ENCODE results near the gene PRF1. TPM values are rescaled to one million over a fixed set of nuclear protein-coding genes. Genes with fewer than 3 reads are reported as not detected.

The PRF1 gene
- total and polyA plus RNA-seq, 2 donors from 2014 or later: 1.4 to 8.8 TPM

- FAIRE-seq (no peak), DNase-seq (peak in 2 of 5 donors; percentile 30 to 56)
- Histone ChIP-seq H3K36me3 (ENCODE audit: control insufficient read depth in 2 of 3, insufficient read depth in 3 of 3, low read length in 3 of 3) (no peaks in the 10 kb centered on the region), H3K4me3 (ENCODE audit: low read length in 3 of 3) (no peak overlapping the region), H3K9me3 (ENCODE audit: control insufficient read depth in 2 of 3, insufficient read depth in 1 of 3, low read length in 3 of 3) (no peaks in the 10 kb centered on the region), H3K27ac (ENCODE audit: low read depth in 2 of 2, low read length in 2 of 2) (no peak overlapping the region), H3K4me1 (ENCODE audit: control insufficient read depth in 2 of 3, insufficient read depth in 2 of 3, low read depth in 1 of 3, low read length in 3 of 3) (no peaks in the 10 kb centered on the region), H3K9ac (ENCODE audit: low read length in 3 of 3) (no peak overlapping the region), H3K27me3 (ENCODE audit: control insufficient read depth, insufficient read depth, low read length) (no peaks in the 10 kb centered on the region)
- no peak for TF ChIP-seq CTCF (IDR thresholded peaks at IDR 0.05; ENCODE audit: borderline replicate concordance, extremely low read depth, insufficient read depth)
- intact Hi-C loops (cut with DNase I): loop anchor here (10.0 kb wide), 1 partner anchor 309 kb away; no protein-coding TSS in a partner anchor
These were observed 36.7 kb downstream of the PRF1 start for GRCh38 chr10:70565556-70566514.

- peak in 2 of 5 donors; percentile 30 to 46 for DNase-seq
These were observed 37.6 kb downstream of the PRF1 start for GRCh38 chr10:70564901-70565351.

GRCh38 chr10:70564113-70564725 is 38.3 kb downstream of the PRF1 start:
- no peak overlapping the region for H3K9ac ChIP-seq (ENCODE audit: low read length in 3 of 3)
- no peaks in the 10 kb centered on the region for H3K4me1 ChIP-seq (ENCODE audit: control insufficient read depth in 2 of 3, insufficient read depth in 2 of 3, low read depth in 1 of 3, low read length in 3 of 3)
- DNase-seq (peak in 2 of 5 donors; percentile 31 to 68), FAIRE-seq (no peak)
- no peaks in the 10 kb centered on the region for H3K9me3 ChIP-seq (ENCODE audit: control insufficient read depth in 2 of 3, insufficient read depth in 1 of 3, low read length in 3 of 3)
- H3K27ac ChIP-seq (ENCODE audit: low read depth in 2 of 2, low read length in 2 of 2): no peak overlapping the region
- intact Hi-C loops (cut with DNase I): loop anchor here (10.0 kb wide), 1 partner anchor 311 kb away; no protein-coding TSS in a partner anchor
- H3K27me3 ChIP-seq (ENCODE audit: control insufficient read depth, insufficient read depth, low read length): no peaks in the 10 kb centered on the region
- H3K36me3 ChIP-seq (ENCODE audit: control insufficient read depth in 2 of 3, insufficient read depth in 3 of 3, low read length in 3 of 3): no peaks in the 10 kb centered on the region
- H3K4me3 ChIP-seq (ENCODE audit: low read length in 3 of 3): no peak overlapping the region
- TF ChIP-seq CTCF (IDR thresholded peaks at IDR 0.05; ENCODE audit: borderline replicate concordance, extremely low read depth, insufficient read depth): no peak

More at GRCh38 chr10:70564901-70565351, 37.6 kb downstream of the PRF1 start:
- Histone ChIP-seq H3K36me3 (ENCODE audit: control insufficient read depth in 2 of 3, insufficient read depth in 3 of 3, low read length in 3 of 3) (no peaks in the 10 kb centered on the region), H3K4me1 (ENCODE audit: control insufficient read depth in 2 of 3, insufficient read depth in 2 of 3, low read depth in 1 of 3, low read length in 3 of 3) (no peaks in the 10 kb centered on the region), H3K9ac (ENCODE audit: low read length in 3 of 3) (no peak overlapping the region), H3K4me3 (ENCODE audit: low read length in 3 of 3) (no peak overlapping the region), H3K9me3 (ENCODE audit: control insufficient read depth in 2 of 3, insufficient read depth in 1 of 3, low read length in 3 of 3) (no peaks in the 10 kb centered on the region), H3K27ac (ENCODE audit: low read depth in 2 of 2, low read length in 2 of 2) (no peak overlapping the region), H3K27me3 (ENCODE audit: control insufficient read depth, insufficient read depth, low read length) (no peaks in the 10 kb centered on the region)
- no peak for TF ChIP-seq CTCF (IDR thresholded peaks at IDR 0.05; ENCODE audit: borderline replicate concordance, extremely low read depth, insufficient read depth)
- intact Hi-C loops (cut with DNase I): loop anchor here (10.0 kb wide), 1 partner anchor 310 kb away; no protein-coding TSS in a partner anchor
- FAIRE-seq: no peak

All from kidney (tissue), 14 donors.